Hematopoietic multipotent progenitor cell treated with erythropoietin and hydrocortisone succinate and interleukin-3 and kit ligand, for 15 days (in vitro differentiated cells): ENCODE results near the gene SERTAD1.

Source experiments
- DNase-seq: peaks from one replicate; pipeline ENCODE4 v3.0.0-alpha.2; 2015; ENCODE audit warnings: low spot score

SERTAD1 gene

DNA sequence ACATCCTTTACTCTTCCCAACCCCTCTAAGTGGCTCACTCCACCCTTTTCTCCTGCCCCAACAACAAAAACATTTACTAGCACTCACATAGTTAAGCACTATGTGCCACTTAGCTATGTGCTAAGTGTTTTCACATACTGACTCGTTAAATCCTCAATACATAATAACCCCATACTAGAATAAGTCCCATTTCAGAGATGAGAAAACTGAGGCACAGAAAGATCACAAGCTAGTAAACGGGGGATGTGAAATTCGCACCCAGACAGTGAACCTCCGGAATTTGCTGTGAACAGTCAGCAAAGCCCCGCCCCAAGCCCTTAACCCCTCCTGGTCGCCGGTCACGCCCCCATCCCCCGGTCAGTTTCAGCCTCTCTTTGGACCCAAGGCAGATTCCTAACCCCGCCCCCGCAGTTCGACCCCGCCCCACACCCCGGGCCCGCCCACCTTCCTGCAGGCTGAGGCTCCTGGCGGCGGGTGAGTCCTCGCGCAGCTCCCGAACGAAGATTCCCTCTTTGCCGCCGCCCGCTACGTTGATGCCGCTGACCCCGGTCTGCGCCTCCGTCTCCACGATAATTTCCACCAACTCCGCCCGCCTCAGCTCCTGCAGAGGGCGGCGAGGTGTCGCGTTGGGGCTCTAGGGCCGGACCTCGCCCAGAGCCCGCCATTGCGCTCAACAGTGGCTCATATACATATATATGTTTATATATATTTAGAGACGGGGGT, 22.4 kb downstream of the SERTAD1 start:
- DNase-seq = peak; percentile 52

DNA sequence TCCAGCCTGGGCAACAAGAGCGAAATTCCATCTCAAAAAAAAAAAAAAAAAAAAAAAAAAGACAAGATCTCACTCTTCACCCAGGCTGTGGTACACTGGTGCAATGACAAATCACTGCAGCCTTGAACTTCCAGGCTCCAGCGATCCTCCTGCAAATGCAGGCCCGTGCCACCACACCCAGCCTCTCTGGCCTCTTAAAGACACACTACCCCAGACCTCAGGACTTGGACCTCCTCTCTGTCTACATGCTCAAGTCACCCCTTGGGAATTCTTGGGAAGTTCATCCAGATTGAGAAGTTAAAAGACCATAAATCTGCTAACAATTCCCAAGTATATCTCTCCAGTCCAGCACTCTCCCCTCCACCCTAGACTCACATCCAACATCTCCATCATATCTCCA, 25.2 kb downstream of the SERTAD1 start:
- no peak for DNase-seq

DNA sequence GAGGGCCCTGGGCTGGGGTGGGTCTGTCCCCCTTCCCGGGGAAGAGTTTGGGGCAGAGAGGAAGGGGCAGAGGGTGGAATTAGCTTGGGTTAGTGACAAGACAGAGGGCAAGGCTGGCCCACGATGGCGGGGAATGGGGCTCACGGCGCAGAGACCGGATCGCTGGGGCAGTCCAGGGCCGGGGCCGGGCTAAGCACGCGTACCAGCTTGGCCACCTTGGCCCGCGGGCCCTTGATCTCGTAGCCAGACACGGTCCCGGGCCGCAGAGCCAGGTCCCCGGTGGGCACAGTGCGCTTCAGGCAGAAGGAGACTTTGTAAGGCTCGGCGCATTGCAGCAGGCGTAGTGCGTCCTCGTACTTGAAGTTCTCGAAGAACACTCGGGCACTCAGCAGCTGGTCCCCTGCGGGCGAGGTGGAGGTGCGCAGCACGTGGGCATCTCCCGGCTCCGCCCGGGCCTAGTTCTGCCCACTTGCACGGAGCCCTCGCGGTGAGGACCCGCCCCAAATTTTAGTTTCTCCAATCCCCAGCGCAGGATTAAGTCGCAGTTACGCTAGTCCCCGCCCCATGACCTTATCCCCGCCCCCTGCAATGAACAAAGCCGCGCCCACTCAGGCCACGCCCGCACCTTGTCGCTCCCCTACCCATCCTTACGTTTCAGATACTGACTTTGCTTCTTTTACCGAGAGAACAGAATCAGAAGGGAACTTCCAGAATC, 27.2 kb downstream of the SERTAD1 start:
- peak; percentile 56 for DNase-seq

DNA sequence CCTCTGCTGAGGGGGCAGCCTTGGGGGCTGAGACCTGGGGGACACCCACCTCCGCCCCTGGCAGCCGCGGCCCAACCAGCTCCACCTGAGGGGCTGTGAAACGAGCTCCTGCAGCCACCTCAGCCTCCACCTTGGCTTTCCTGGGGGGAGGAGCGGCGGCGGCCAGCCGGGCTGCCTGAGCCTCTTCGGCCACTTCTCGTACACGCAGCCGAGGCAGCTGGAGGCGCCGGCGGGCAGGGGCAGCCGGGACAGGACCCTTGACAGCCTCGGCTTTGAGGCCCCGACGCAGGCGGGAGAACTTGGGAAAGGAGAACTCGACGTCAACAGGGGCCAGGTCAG, 28.3 kb downstream of the SERTAD1 start:
- DNase-seq = no peak

DNA sequence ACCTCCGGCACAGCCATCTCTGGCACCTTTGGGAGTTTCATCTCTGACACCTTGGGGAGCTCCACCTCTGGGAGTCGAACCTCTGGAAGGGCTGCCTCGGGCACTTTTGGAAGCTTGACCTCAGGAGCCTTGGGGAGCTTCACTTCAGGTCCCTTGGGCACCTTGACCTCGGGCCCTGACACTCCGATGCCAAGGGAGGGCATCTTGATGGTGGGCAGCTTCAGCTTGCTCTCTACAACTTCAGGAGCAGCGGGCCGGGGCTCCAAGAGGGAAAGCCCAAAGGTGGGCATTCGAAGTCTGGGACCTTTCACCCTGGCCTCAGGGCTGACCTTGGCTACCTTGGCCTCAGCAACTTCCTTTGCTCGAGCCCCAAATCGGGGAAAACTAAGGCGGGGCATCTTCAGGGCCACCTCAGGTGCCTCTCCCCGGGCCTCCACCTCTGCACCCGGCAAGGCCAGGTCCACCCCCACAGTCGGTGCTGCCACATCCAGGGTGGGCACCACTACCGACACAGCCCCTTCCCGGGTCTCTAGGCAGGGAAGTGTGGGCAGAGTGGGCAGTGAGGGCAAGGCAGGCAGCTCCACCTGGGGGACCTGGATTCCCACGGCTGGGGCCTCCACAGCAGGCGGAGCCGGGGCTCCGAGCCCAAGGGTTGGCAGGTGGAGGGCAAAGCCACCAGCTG, 28.8 kb downstream of the SERTAD1 start:
- no peak for DNase-seq

DNA sequence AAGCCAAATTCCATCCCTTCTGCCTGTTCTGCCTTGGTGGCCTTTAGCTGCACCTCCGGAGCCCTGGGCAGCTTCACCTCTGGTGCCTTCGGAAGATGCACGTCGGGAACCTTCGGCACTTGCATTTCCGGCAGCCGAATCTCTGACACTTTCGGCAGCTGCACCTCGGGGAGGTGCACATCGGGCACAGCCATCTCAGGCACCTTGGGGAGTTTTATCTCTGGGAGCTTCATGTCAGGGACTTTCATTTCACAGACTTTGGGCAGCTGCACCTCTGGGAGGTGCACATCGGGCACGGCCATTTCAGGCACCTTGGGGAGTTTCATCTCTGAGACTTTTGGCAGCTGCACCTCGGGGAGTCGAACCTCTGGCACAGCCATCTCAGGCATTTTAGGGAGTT, 29.8 kb downstream of the SERTAD1 start:
- no peak for DNase-seq

DNA sequence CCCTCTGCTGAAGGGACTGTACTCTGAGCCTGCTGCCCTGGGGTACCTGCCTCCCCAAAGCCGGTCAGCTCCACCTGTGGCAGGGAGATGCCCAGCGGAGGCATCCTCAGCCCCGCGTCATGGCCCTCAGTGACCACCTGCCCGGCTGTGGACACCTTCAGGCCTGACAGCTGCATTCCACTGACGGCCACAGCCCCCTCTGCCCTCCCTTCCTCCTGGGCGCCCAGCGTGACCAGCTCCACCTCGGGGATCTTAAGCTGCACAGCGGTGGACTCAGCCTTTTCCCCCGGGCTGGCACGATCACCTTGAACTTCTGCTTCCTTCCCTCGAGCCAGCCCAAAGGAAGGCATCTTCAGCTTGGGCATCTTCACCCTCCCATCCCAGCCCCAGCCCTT, 31.0 kb downstream of the SERTAD1 start:
- DNase-seq = no peak

DNA sequence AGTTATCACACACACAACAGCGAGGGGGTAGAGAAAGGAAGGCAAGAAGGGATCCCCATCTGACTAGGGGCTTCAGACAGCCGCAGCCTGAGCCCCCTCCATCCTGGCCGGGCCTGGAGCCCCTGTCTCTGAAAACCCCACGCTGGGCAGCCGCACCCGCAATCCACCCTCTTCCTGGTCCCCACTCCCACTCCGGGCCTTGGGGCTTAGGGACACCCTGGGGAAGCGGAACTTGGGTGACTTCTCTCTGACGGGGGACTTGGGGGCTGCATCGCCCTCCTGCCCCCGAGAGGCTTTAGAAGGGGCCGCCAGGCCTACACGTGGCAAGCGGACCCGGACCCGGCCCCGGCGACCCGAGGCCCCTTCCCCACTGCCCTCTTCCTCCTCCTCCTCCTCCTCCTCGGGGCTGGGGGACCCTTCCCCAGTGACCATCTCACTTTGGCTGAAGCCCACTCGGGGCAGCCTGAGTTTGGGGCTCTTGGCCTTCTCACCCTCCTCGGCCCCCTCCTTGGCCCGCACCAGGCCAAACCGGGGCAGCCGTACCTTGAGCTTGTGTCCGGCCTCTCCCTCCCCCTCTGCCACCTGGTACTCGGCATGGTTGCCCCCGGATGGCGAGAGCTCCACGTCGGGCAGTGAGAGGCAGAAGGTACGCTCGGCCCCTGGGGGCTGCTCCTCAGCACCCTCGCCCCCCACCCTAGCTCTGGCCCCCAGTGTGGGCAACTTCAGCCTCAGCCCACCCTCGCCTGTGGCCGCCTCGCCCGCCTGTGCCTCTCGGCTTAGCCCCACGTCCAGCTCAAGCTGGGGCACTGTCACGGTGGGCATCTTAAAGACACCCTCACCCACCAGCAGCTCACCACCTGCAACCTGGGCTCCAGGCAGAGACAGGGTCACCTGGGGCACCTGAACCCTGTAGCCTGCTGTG, 31.6 kb downstream of the SERTAD1 start:
- DNase-seq = no peak

DNA sequence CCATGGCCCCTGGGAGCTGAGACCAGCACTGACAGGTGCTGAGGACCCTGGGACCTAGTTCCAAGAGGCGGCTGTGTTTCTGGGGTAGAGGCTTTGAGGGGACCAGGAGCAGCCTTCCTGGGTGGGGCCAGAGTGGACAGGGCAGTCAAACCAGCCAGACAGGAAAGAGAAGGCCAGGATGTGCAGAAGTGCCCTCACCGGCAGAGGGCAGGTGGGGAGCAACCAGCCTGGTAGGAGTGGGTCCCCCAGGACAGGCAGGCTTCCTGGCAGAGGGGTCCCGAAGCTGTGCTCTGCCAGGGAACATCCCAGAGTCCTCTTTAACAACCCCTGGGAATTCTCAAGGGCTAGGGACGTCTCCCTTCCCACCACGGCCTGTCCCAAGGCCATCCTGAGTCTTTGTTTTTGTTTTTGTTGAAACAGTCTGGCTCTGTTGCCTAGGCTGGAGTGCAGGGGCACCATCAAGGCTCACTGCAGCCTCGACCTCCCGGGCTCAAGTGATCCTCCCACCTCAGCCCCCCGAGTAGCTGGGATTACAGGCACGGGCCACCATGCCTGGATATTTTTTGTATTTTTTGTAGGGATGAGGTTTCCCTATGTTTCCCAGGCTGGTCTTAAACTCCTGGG, 32.8 kb downstream of the SERTAD1 start:
- DNase-seq = no peak

DNA sequence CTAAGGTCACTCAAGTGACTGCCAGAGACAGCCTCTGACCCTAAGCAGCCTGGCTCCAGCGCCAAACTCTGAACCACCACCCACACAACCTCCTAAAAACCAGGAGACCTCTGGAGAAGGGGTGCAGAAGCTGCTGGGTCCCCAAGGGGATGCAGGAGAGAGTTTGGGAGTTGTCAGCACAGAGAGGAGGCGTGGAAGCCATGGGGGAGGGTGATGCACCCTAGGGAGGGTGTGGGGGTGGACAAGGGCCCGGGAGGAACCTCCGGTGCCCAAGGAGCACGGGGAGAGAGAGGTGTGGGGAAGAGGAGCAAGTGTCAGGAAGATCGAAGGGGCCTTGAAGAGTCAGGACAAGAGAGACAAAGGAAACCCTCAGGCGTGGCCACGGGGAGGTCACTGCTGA, 33.7 kb downstream of the SERTAD1 start:
- no peak for DNase-seq

DNA sequence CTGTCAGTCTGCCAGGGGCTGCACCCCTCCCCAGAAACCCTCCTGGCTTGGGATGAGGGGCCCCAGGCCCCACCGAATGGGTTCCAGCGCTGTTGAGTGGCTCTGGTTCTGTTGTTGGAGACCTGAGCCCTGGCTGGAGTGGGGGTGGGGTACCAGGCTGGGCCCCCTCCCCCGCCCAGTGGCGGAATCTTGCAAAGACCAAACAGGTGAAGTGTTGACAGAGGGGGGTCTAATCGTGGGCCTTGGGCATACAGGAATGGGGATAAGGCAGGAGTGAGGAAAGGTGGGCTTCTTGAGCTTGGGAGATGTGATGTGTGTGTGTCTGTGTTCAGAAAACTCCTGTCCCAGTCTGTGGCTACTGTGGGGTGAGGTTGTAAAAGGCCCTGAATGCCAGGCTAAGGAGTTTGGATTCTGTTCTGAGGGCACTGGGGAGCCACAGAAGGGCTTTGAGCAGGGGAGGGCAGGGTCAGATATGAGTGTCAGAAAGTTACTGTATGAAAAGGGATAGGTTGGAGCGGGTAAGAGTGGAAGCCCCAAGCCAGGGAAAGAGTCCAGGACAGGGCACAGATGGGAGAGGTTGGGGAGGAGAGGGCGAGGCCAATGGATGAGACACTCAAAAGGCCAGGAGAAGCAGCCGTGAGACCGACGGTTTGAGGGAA, 35.6 kb downstream of the SERTAD1 start, which contains the start of gene HIPK4:
Gene HIPK4, minus strand, starts transcription at position 98 of the 659 bp plus-strand sequence. CDS start 279 bp downstream, outside the sequence.
- DNase-seq = no peak

DNA sequence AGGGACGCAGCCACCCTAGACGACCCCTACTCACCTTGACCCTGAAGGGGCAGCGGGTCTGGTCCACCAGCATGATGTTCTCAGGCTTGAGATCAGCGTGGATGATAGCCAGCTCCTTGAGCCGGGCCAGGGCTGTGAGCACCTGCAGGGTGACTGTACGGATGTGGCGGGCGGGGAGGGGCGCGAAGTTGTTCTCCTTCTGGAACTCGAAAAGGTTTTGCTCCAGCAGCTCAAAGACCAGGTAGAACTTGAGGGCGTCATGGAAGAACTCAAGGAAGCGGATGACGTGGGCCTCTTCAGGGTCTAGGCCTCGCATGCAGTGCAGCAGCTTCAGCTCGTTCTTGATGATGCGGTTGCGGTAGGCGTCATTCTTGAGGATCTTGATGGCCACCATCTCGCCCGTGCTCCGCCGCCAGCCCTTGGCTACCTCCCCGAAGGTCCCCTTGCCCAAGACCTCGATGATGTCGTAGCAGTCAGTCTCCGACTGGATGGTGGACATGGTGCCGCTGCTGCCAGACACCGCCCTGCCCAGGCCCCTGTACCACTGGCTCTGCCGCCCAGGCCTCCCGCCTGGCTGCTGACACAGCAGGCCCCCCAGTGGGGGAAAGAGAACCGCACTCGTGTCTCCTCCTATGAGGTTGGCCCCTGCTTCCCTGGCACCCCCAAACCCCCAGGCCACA, 36.2 kb downstream of the SERTAD1 start:
- no peak for DNase-seq

DNA sequence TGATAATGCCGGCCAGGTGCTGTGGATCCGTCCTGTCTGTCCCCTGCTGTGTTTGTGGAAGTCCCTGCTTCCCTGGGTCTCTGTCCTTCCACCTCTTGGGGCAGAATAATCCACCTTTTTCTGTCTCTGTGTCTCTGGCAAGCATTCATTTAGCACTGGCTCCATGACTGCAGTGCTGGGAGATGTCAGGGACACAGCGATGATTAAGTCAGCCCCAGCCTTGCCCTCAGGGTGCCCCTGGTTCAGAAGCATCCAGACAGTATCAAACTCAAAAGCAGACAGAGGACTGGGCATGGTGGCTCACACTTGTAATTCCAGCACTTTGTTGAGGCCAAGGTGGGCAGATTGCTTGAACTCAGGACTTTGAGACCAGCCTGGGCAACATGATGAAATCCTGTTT, 37.3 kb downstream of the SERTAD1 start:
- DNase-seq = no peak

DNA sequence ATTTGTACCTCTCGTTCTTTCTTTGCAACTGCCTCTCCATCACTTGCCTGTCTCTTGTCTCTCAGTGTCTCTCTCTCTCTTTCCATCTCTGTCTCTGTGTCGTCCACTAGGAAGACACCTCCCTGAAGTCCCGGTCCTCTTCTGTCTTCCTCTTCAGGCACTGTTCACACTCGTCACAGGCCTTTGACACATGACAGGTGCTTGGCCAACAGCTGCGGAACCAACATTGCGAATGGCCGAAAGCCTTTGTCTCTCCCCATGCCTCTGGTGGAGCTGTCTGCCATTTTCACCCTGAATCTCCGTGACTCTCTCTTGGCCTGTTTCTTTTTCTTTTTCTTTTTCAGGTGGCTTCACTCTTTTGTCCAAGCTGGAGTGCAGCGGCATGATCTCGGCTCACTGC, 38.6 kb downstream of the SERTAD1 start:
- no peak for DNase-seq

DNA sequence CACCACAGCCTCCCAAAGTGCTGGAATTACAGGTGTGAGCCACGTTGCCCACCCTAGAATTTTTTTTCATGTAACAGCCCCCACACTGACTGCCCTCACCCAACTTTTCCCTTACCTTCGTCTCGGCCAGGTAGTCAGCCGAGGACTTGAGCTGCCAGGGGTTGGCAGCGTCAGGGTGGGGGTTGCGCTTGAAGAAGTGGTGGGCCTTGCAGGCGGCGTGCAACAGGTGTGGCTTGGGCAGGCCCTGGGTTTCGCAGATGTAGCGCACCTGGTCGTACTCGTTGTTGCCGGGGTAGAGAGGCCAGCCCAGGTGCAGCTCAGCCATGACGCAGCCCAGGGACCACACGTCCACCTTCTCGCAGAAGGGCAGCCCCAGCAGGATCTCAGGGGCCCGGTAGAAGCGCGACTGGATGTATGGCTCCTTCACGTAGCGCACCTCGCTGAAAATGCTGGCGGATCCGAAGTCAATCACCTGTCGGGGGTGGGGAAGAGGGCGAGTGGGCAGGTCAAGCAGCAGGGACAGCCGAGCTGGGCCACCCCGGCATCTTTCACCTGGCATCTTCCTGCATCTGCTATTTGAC, 42.0 kb downstream of the SERTAD1 start:
- DNase-seq = no peak

DNA sequence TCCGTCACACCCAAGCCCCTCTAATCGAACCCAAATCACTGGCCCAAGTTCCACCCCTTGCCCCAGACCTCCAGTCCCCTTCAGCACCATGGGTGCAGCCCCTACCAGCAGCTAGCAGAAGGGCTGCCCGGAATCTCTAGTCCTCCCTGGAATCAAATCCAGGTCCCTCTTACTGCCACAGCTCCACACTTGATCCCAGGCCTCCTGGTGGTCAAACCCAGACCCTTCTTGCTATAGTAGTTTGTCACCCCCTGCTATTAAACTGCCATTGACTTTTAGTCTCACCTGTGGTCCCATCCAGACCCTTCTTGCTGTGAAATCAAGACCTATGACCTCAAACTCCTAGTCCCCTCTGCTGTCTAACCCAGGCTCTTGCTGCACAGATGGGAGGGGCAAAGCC, 44.5 kb downstream of the SERTAD1 start:
- DNase-seq = no peak

DNA sequence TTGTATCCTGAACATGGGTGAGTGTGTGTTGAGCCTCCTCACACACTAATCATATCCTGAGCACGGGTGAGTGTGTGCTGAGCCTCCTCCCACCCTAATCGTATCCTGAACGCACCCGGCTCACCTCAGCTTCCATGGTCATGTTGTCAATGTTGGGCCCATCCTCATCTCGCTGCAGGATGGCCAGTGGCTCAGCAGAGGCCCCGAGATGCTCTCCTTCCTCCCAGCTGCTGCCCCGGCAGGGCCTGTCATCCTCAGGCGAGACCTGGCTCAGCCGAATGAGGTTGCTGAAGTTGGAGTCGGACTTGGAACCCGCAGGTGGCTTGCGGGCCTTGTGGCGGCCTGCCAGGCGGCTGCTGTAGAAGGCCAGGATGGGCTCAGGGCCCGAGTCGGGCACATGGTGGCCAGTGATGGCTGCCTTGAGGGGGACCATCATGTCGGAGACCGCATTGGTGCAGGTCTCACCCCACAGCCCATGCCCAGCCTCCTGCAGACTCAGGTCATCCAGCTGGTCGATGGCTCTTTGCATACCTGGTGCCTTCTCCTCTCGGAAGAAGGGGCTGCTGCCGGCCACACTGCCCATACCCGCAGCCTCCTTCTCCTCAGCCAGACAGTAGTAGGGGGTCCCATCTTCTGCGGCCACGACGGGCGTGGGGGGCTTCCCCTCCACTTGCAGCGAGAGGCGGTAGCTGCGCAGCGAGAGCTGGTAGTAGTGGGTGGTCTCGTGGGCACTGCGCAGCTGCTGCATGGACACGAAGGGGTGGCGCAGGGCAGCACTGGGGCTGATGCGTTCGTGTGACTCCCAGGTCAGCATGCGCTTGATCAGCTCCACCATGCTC, 45.4 kb downstream of the SERTAD1 start:
- DNase-seq = no peak

DNA sequence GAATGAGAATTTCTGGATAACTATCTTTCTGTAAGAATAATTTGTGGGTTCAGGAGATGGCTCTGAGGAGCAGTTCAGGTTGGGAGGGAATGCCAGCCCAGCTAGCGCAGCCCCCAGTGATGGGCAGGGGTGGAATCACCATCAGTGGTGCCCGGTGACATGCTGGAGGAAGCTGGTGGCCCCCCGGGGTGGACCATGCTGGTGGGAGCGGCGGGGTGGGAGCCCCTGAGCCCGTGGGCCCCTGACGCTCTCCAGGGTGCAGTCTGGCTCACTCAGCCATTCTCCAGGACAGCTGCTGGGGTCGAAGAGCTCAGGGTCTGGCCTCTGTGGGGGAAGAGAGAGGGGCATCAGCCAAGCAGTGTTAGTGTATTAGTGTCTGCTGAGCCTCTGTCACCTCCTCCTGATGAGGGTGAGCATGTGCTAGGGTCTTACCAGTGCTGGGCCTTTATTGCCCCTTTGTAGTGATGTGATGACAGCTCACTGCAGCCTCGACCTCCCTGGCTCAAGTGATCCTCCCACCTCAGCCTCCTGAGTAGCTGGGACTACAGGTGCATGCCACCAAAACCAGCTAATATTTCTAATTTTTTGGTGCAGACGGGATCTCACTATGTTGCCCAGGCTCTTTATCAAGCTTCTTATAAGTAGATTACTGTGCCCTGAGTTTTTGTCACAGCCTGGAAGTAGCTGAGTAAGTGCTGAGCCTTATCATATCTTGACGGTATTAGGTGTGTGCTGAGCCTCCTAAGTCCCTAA, 46.2 kb downstream of the SERTAD1 start:
- no peak for DNase-seq

DNA sequence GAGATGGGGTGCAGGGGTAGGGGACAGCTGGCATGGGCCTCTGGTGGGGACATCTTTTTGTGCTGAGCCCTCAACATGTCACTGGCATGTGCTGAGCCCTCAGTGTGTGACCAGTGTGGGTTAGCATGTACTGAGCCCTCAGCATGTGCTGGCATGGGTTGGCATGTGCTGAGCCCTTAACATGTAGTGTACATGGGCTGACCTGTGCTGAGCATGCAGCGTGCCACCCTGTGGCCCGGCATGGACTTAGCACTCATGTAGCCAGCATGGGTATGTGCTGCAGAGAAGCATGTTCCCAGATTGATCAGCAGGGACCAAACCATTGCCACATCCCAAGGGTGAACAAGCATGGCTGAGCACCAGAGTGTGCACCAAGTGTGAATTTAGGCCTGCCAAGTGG, 47.3 kb downstream of the SERTAD1 start:
- DNase-seq = no peak
